AG04450 (cell line): ENCODE data around the gene UQCRFS1. TPM values are rescaled to one million over a fixed set of nuclear protein-coding genes. Genes with fewer than 3 reads are reported as not detected.

Experiments
- CTCF ChIA-PET: fragments of 300-600, 350-600 bp; formaldehyde crosslinking; extraction: SDS; loops from one replicate; lab custom pipeline; 2022; ENCODE audit warnings: antibody characterized with exemption, inconsistent platforms; lab: Charles Lee
- POLR2A ChIA-PET: fragments of 350-600 bp; formaldehyde crosslinking; extraction: SDS; loops from one replicate; lab custom pipeline; 2021; ENCODE audit warnings: antibody characterized with exemption, inconsistent platforms; lab: Yijun Ruan, JAX
- DNase-seq: peaks from one replicate; pipeline ENCODE4 v3.0.0-alpha.2; 2011; ENCODE audit warnings: low read depth, low spot score
- H3K27ac ChIP-seq: one replicate; pipeline ENCODE4 v1.5.1; 2012; ENCODE audit warnings: low read depth, low read length, control low read depth
- H3K27me3 ChIP-seq: one replicate; pipeline ENCODE4 v1.6.0; 2012; ENCODE audit warnings: low read length; ENCODE audit not compliant: control insufficient read depth, insufficient read depth
- H3K4me3 ChIP-seq: 2 replicates; pipeline ENCODE4 v1.5.1; 2011; ENCODE audit warnings: mild to moderate bottlenecking, low read depth, low read length, control low read depth
- H3K9me3 ChIP-seq: 2 replicates; pipeline ENCODE4 v1.5.1; 2012; ENCODE audit warnings: low read length; ENCODE audit not compliant: control insufficient read depth, insufficient read depth
- CTCF ChIP-seq: IDR thresholded peaks from 2 replicates; pipeline ENCODE4 v1.5.1; 2011; ENCODE audit warnings: low read depth, low read length, control low read depth, inconsistent platforms
- polyA plus RNA-seq: library from polyadenylated mRNA; depleted of rRNA; stranded (reverse); fragments of >200 nt; gene quantifications from 2 replicates; pipeline ENCODE4 v1.2.3, GENCODE V29; 2011

UQCRFS1 gene
- polyA plus RNA-seq, 1 experiment = 51.4 TPM

GRCh38 chr19:29217616-29218015 is 4.7 kb upstream of the UQCRFS1 start:
- ChIA-PET POLR2A (no interaction called here), CTCF (no interaction called here)
- H3K9me3 ChIP-seq = no peaks in the 10 kb centered on the region
- no peak overlapping the region for H3K4me3 ChIP-seq
- peaks cover 3% of the 10 kb centered on the region for H3K27me3 ChIP-seq
- no peak for TF ChIP-seq CTCF
- no peak overlapping the region for H3K27ac ChIP-seq
- no peak for DNase-seq

GRCh38 chr19:29216021-29216420 is 3.1 kb upstream of the UQCRFS1 start:
- Histone ChIP-seq H3K27me3 (peaks cover 3% of the 10 kb centered on the region), H3K27ac (no peak overlapping the region), H3K4me3 (no peak overlapping the region), H3K9me3 (no peaks in the 10 kb centered on the region)
- ChIA-PET CTCF (no interaction called here), POLR2A (no interaction called here)
- no peak for DNase-seq
- TF ChIP-seq CTCF = no peak

GRCh38 chr19:29215322-29215845 is 2.4 kb upstream of the UQCRFS1 start:
- peaks cover 3% of the 10 kb centered on the region for H3K27me3 ChIP-seq
- H3K4me3 ChIP-seq = no peak overlapping the region
- no peaks in the 10 kb centered on the region for H3K9me3 ChIP-seq
- no peak overlapping the region for H3K27ac ChIP-seq
- TF ChIP-seq CTCF = no peak
- ChIA-PET CTCF (no interaction called here), POLR2A (no interaction called here)
- DNase-seq = no peak

- H3K27me3 ChIP-seq = peaks cover 3% of the 10 kb centered on the region
- no peak for DNase-seq
- CTCF ChIA-PET = no interaction called here
- no peaks in the 10 kb centered on the region for H3K9me3 ChIP-seq
- POLR2A ChIA-PET = no interaction called here
- no peak for TF ChIP-seq CTCF
- H3K27ac ChIP-seq = no peak overlapping the region
- H3K4me3 ChIP-seq = no peak overlapping the region
These were observed 1.5 kb upstream of the UQCRFS1 start for GRCh38 chr19:29214411-29214810.

- Histone ChIP-seq H3K9me3 (no peaks in the 10 kb centered on the region), H3K27me3 (no peaks in the 10 kb centered on the region), H3K4me3 (peak overlapping the region; percentile 85), H3K27ac (peak overlapping the region; percentile 47)
- POLR2A ChIA-PET = no interaction called here
- DNase-seq = no peak
- CTCF ChIA-PET = interaction anchor here (1.0 kb wide), 1 partner anchor 11 kb away, joined by 4 read pairs; no protein-coding TSS in a partner anchor
- TF ChIP-seq CTCF = no peak
These were observed 649 bp downstream of the UQCRFS1 start for GRCh38 chr19:29212356-29212647.
